GM10248 (cell line): ENCODE results near the gene ERG.

Experiments
- CTCF ChIA-PET: fragments of 300-600 bp; sonication (Branson Sonifier 250); formaldehyde crosslinking; extraction: SDS; loops from one replicate; lab custom pipeline; 2021; ENCODE audit warnings: antibody characterized with exemption; lab: Yijun Ruan, JAX
- POLR2A ChIA-PET: fragments of 350-650 bp; sonication (Branson Sonifier 250); formaldehyde crosslinking; extraction: SDS; loops from one replicate; lab custom pipeline; 2020; ENCODE audit warnings: antibody characterized with exemption; lab: Yijun Ruan, JAX
- DNase-seq: peaks from one replicate; pipeline ENCODE4 v3.0.0; 2012; ENCODE audit errors: extremely low spot score
- CTCF ChIP-seq: IDR thresholded peaks from 2 replicates; pipeline ENCODE4 v1.5.1; 2012; ENCODE audit warnings: mild to moderate bottlenecking, low read depth; ENCODE audit errors: extremely low read depth, missing control alignments, control extremely low read depth

The ERG gene

GRCh38 chr21:38351176-38351959, 146.9 kb downstream of the ERG start:
- TF ChIP-seq CTCF, result no peak
- DNase-seq, result no peak
- ChIA-PET CTCF (interaction anchor here (0.9 to 4.9 kb wide), 24 partner anchors 8 to 724 kb away, joined by 3 to 103 read pairs (median 7); no protein-coding TSS in a partner anchor), POLR2A (no interaction called here)

DNA sequence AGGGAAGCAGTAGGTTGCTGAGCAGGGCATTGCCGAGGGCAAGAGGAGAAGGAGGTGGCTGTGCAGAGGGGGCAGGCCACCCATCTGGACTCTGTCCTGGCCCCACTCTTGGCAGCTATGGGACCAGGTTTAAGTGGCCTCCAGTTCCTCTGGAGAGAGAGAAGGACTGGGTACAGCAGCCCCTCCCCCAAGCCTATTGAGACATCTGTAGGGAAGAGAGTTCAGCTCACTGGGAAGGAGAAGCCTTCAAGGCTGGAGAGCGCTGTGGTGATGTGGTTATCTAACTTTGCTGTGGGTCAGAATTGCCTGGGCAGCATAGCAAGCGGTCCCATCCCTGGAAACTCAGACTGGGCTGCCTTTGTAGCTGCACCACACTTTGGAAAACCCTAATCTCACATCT, 147.6 kb downstream of the ERG start:
- ChIA-PET POLR2A (no interaction called here), CTCF (interaction anchor here (0.9 to 4.9 kb wide), 12 partner anchors 8 to 675 kb away, joined by 3 to 103 read pairs (median 10); no protein-coding TSS in a partner anchor)
- TF ChIP-seq CTCF, result no peak
- no peak for DNase-seq

DNA sequence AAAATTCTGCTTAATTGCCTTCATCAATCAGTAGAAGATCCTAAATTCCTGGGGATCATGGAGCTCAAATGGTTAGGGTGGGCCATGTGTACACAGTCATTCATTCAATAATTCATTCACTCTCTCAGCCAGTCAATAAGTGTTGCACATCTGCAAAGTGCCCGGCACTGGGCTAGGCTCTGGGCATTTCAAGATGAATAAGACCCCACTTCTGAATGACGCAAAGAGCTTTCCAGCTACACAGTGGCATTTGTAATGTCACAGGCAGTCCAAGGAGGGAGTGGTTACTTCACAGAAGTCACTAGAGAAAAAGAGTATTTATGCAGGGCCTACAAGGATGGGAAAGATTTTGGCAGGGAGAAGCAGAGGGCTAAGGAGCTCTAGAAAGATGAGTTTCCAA, 148.3 kb downstream of the ERG start:
- CTCF ChIA-PET, result interaction anchor here (1.2 to 4.9 kb wide), 7 partner anchors 13 to 649 kb away, joined by 3 to 103 read pairs (median 11); no protein-coding TSS in a partner anchor
- POLR2A ChIA-PET, result no interaction called here
- DNase-seq, result no peak
- no peak for TF ChIP-seq CTCF

DNA sequence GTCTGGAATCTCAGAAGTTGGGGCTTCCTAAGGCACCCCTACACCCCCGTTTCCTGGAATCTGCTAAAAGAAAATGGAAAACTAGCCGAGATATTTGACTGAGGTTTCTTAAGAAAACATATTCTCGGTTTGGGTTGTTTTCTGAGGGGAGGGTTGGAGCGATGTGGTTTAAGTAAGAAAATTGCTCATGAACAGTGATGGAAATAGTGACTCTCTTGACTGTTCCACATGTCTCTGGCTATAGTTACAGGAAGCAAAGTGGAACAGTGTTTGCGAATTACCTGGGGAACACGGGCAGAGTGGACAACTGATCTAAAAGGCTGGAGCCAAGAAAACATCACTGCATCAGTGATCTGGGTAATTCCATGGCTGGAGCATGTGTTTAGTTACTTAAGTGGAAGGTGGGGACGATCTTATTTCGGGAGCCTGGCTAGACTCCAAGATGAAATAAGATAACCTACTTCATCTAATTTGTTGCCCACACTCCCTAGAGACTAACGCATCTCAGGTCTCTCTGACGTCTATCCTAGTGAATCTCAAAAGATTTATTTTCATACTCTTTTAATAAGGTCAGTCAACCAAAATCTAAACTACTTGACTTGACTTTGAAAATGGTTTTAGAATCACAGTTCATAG, 149.0 kb downstream of the ERG start:
- no peak for DNase-seq
- no peak for TF ChIP-seq CTCF
- CTCF ChIA-PET, result interaction anchor here (0.9 to 4.9 kb wide), 5 partner anchors 12 to 190 kb away, joined by 3 to 103 read pairs (median 66); no protein-coding TSS in a partner anchor
- POLR2A ChIA-PET, result no interaction called here

- TF ChIP-seq CTCF, result no peak
- ChIA-PET CTCF (interaction anchor here (1.7 to 2.0 kb wide), 2 partner anchors 10 to 127 kb away, joined by 4 to 9 read pairs; no protein-coding TSS in a partner anchor), POLR2A (no interaction called here)
- DNase-seq, result no peak
These were observed 152.0 kb downstream of the ERG start for GRCh38 chr21:38346286-38346685.

DNA sequence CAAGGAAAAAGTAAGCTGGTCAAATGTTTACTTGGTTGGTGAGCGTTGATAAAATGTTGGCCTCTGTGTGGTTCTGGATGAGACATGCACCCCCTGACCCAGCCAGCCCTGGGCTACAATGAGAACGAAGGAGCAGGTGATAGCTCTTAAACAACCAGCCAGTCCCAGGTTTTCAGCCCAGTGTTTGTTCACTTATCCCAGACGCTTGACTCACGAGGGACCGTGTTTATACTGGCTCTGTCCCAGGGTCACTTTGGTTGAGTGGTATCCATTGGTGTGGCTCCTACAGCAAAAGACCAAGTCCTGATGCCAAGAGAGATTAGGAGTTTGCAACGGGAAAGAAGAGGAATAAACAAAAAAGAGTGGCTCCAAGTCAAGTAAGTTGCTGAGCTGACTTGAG, 154.6 kb downstream of the ERG start:
- CTCF ChIA-PET, result interaction anchor here (2.5 kb wide), 1 partner anchor 8 kb away, joined by 18 read pairs; no protein-coding TSS in a partner anchor
- TF ChIP-seq CTCF, result no peak
- no peak for DNase-seq
- POLR2A ChIA-PET, result no interaction called here
